GM12878 (cell line): ENCODE results near the gene SLCO2A1.

Experiments used
- HDAC2 ChIP-seq: fragments of 200-600 bp; sonication (generic); IDR thresholded peaks from 2 replicates; pipeline ENCODE4 v1.6.1; 2017
- RFX5 ChIP-seq: IDR thresholded peaks from 2 replicates; pipeline ENCODE4 v1.6.1; 2011; ENCODE audit warnings: low read depth, low read length, improper control_type of control experiment
- SP1 ChIP-seq: IDR thresholded peaks from one replicate; pipeline ENCODE4 v1.6.1; 2011; ENCODE audit warnings: low read depth, low read length

DNA sequence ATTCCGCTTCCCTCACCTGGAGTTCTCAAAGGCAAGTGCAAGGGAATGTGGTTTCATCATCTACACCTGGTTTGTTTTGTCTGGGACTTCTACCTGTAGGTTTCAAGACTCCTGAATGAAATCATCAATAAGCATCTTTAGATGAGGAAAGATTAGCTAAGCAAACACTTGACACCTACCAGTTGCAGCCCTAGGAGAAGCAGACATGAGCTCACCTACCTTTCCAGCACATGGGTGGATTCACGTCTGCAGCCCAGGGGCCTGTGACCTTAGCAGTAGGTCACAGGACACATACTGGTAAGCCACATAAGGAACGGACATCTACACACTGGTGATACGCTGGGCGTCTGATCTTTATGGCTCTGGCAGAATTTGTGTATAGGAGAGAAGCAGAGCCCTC lies 26.7 kb downstream of the SLCO2A1 start:
- no peak for TF ChIP-seq SP1
- no peak for TF ChIP-seq HDAC2
- no peak for TF ChIP-seq RFX5
